Left renal pelvis (tissue), 4 donors: ENCODE data around the gene FXYD4. TPM values are rescaled to one million over a fixed set of nuclear protein-coding genes. Genes with fewer than 3 reads are reported as not detected.

Source experiments
- DNase-seq, 4 donors: peaks; one replicate each; pipeline ENCODE4 v3.0.0-alpha.2; 2013; ENCODE audit warnings: low read depth in 4 of 4, low spot score in 3 of 4
- polyA plus RNA-seq, 4 donors: library from polyadenylated mRNA; unstranded; fragments of 120-200 nt; gene quantifications; one replicate each; pipeline ENCODE4 v1.2.1, GENCODE V29; 2013; ENCODE audit not compliant: insufficient read length in 4 of 4

Gene FXYD4
- polyA plus RNA-seq, 4 donors: 0.23 to 1.5 (median 0.50) TPM; not detected in 1

- no peak for DNase-seq
Measured at GRCh38 chr10:43393606-43394360, 22.3 kb downstream of the FXYD4 start.

- no peak for DNase-seq
Measured at GRCh38 chr10:43394868-43395267, 23.4 kb downstream of the FXYD4 start.

- DNase-seq: no peak
Measured at GRCh38 chr10:43395571-43396060, 24.2 kb downstream of the FXYD4 start.

GRCh38 chr10:43396061-43396927 is 24.9 kb downstream of the FXYD4 start:
- peak in 3 of 4 donors; percentile 63 to 66 (median 64) for DNase-seq

- peak in 3 of 4 donors; percentile 65 to 75 (median 70) for DNase-seq
Measured at GRCh38 chr10:43396928-43397624, 25.6 kb downstream of the FXYD4 start.

- no peak for DNase-seq
Measured at GRCh38 chr10:43398939-43399319, 27.5 kb downstream of the FXYD4 start.

GRCh38 chr10:43399320-43400310 is 28.2 kb downstream of the FXYD4 start:
- no peak for DNase-seq

- DNase-seq: no peak
Measured at GRCh38 chr10:43401627-43402026, 30.2 kb downstream of the FXYD4 start.

- no peak for DNase-seq
Measured at GRCh38 chr10:43402176-43402575, 30.7 kb downstream of the FXYD4 start.

GRCh38 chr10:43402880-43403452 is 31.5 kb downstream of the FXYD4 start:
- no peak for DNase-seq

GRCh38 chr10:43403911-43404703 is 32.7 kb downstream of the FXYD4 start:
- DNase-seq: no peak

- no peak for DNase-seq
Measured at GRCh38 chr10:43404704-43405084, 33.3 kb downstream of the FXYD4 start.

- DNase-seq: no peak
Measured at GRCh38 chr10:43407148-43407575, 35.7 kb downstream of the FXYD4 start.

GRCh38 chr10:43407576-43408330 is 36.3 kb downstream of the FXYD4 start:
- DNase-seq: peak; percentile 70 to 81 (median 74)

- no peak for DNase-seq
Measured at GRCh38 chr10:43408331-43408709, 36.9 kb downstream of the FXYD4 start.

- DNase-seq: peak; percentile 87 to 93 (median 92)
Measured at GRCh38 chr10:43408710-43409384, 37.4 kb downstream of the FXYD4 start, which contains the start of gene HNRNPF. Gene HNRNPF (minus strand): TSS chr10:43409186. CDS start chr10:43387884, 21,302 bp downstream.
